Measurements from ENCODE around the gene NBDY. TPM values are rescaled to one million over a fixed set of nuclear protein-coding genes. Genes with fewer than 3 reads are reported as not detected.
A peak's percentile ranks its signal among the peaks of the same experiment; 100 is the strongest.
"Not testable (repeated sequence)": the region's sequence is repeated elsewhere in the genome, so short reads cannot be mapped to it uniquely, and the experiment has no call there.

The NBDY gene
- total RNA-seq, 2 donors from 2014 or later = 26.2 to 28.8 TPM

DNA sequence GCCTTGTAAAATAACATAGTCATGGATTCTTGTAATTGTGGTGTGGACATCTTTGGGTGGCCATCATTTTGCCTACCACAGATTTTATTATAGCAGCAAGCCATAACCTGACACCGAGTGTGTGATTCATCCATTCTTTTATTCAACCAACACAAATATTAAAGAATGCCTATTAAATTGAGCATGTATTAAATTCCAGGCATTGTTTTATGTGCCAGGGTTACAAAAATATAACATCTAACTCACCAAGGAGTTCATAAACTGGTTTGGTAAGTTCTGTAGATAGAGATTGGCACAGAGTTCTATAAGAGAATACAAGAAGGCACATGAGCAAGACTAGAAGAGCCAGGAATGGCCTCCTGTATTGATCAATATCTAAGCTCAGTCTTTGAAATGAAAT, 18.0 kb downstream of the NBDY start:
- DNase-seq (ENCODE audit: low spot score) = no peak
- H3K4me3 ChIP-seq = no peak overlapping the region
- intact Hi-C loops (cut with DNase I) = no loop called here
- H3K27ac ChIP-seq = no peak overlapping the region
- H3K9me3 ChIP-seq = no peaks in the 10 kb centered on the region
- WGBS = 38% methylated on average over 1 of the region's 1 CpG
- no peaks in the 10 kb centered on the region for H3K4me1 ChIP-seq (replicated peaks)
- H3K27me3 ChIP-seq (replicated peaks; ENCODE audit: insufficient read depth) = no peaks in the 10 kb centered on the region
- H3K36me3 ChIP-seq = no peaks in the 10 kb centered on the region
- TF ChIP-seq POLR2AphosphoS5 (IDR thresholded peaks at IDR 0.05) (peak; percentile 6), CTCF (IDR thresholded peaks at IDR 0.05) (no peak), POLR2A (IDR thresholded peaks at IDR 0.05) (no peak)

DNA sequence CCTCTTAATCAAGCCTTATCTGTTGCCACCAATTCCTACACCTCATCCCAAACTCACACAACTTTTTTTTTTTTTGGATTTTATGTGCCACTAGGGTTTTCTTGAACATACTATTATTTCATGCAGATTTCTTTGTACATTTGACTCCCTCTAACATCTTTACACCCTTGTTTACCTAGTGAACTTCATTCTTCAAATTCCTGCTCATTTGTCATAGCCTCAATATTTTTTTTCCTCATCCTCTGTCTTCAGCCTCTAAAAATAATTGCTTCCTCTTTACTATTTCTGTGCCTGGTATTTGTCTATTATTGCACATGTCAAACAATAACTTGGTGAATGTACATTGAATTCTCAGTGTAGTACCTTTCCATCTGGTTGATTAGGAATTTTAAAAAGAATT, 22.0 kb downstream of the NBDY start:
- TF ChIP-seq CTCF (IDR thresholded peaks at IDR 0.05) (no peak), POLR2A (IDR thresholded peaks at IDR 0.05) (no peak), POLR2AphosphoS5 (IDR thresholded peaks at IDR 0.05) (no peak)
- no peaks in the 10 kb centered on the region for H3K27me3 ChIP-seq (replicated peaks; ENCODE audit: insufficient read depth)
- no peaks in the 10 kb centered on the region for H3K9me3 ChIP-seq

DNA sequence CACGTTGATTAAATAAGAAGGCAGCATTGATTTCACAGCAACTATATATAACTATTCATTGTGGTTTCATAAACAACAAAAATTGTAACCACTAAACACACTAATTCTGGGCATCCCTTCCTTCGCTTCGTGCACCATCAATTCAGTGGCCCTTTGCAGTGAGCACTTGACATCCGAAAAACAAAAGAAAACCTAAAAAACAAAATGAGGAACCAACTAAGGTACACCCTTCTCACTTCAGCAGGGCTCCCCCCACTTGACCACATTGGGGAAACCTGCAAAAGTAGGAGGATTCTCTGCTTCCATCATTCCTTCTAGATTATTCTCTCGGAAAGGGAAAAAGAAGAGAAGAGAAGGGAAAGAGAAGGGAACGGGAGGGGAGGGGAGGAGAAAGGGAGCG, 28.3 kb downstream of the NBDY start:
- DNase-seq (ENCODE audit: low spot score) = no peak
- TF ChIP-seq POLR2A (IDR thresholded peaks at IDR 0.05) = no peak
- no peak for TF ChIP-seq CTCF (IDR thresholded peaks at IDR 0.05)
- TF ChIP-seq POLR2AphosphoS5 (IDR thresholded peaks at IDR 0.05) = no peak
- no peaks in the 10 kb centered on the region for H3K9me3 ChIP-seq
- H3K27me3 ChIP-seq (replicated peaks; ENCODE audit: insufficient read depth) = no peaks in the 10 kb centered on the region
- intact Hi-C loops (cut with DNase I) = no loop called here
- 88% methylated on average over 7 of the region's 7 CpGs for WGBS
- H3K4me1 ChIP-seq (replicated peaks) = no peaks in the 10 kb centered on the region
- H3K27ac ChIP-seq = no peak overlapping the region
- H3K36me3 ChIP-seq = no peaks in the 10 kb centered on the region
- H3K4me3 ChIP-seq = no peak overlapping the region

More for the DNA sequence above, 22.0 kb downstream of the NBDY start:
- intact Hi-C loops (cut with DNase I) = no loop called here
- H3K27ac ChIP-seq = no peak overlapping the region
- H3K4me3 ChIP-seq = no peak overlapping the region
- DNase-seq (ENCODE audit: low spot score) = no peak
- H3K36me3 ChIP-seq = no peaks in the 10 kb centered on the region
- no peaks in the 10 kb centered on the region for H3K4me1 ChIP-seq (replicated peaks)

DNA sequence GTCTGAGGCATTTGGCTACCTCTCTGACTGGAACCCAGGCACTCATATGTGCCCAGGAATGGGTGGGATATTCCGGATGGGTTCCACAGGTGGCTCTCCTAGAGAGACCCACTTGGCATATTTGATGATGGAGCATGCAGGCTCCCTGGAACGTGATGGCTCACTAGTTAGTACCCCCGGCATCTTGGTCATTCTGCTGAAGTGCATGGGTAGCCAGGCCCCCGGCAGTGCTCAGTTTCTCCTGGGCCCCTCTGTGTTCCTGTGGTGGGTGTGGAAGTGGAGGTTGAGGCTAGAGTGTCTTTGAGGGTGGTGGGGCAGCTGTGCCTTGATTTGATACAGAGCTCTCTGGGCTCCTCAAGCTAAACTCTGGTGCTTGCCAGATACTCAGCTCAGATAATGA, 29.4 kb downstream of the NBDY start:
- Histone ChIP-seq H3K27me3 (replicated peaks; ENCODE audit: insufficient read depth) (no peaks in the 10 kb centered on the region), H3K27ac (no peak overlapping the region), H3K4me3 (no peak overlapping the region), H3K4me1 (replicated peaks) (no peaks in the 10 kb centered on the region), H3K36me3 (no peaks in the 10 kb centered on the region), H3K9me3 (no peaks in the 10 kb centered on the region)
- no peak for DNase-seq (ENCODE audit: low spot score)
- 100% methylated on average over 3 of the region's 4 CpGs for WGBS
- TF ChIP-seq POLR2AphosphoS5 (IDR thresholded peaks at IDR 0.05) (no peak), POLR2A (IDR thresholded peaks at IDR 0.05) (no peak), CTCF (IDR thresholded peaks at IDR 0.05) (no peak)
- intact Hi-C loops (cut with DNase I) = no loop called here

- no peaks in the 10 kb centered on the region for H3K27me3 ChIP-seq (replicated peaks; ENCODE audit: insufficient read depth)
- 89% methylated on average over 5 of the region's 7 CpGs for WGBS
- H3K27ac ChIP-seq = no peak overlapping the region
- no peak overlapping the region for H3K4me3 ChIP-seq
- no peaks in the 10 kb centered on the region for H3K4me1 ChIP-seq (replicated peaks)
- no peak for DNase-seq (ENCODE audit: low spot score)
- TF ChIP-seq POLR2A (IDR thresholded peaks at IDR 0.05) (no peak), POLR2AphosphoS5 (IDR thresholded peaks at IDR 0.05) (no peak), CTCF (IDR thresholded peaks at IDR 0.05) (no peak)
- no peaks in the 10 kb centered on the region for H3K36me3 ChIP-seq
- intact Hi-C loops (cut with DNase I) = no loop called here
- no peaks in the 10 kb centered on the region for H3K9me3 ChIP-seq
These were observed 30.8 kb downstream of the NBDY start for GRCh38 chrX:56759736-56760409.

DNA sequence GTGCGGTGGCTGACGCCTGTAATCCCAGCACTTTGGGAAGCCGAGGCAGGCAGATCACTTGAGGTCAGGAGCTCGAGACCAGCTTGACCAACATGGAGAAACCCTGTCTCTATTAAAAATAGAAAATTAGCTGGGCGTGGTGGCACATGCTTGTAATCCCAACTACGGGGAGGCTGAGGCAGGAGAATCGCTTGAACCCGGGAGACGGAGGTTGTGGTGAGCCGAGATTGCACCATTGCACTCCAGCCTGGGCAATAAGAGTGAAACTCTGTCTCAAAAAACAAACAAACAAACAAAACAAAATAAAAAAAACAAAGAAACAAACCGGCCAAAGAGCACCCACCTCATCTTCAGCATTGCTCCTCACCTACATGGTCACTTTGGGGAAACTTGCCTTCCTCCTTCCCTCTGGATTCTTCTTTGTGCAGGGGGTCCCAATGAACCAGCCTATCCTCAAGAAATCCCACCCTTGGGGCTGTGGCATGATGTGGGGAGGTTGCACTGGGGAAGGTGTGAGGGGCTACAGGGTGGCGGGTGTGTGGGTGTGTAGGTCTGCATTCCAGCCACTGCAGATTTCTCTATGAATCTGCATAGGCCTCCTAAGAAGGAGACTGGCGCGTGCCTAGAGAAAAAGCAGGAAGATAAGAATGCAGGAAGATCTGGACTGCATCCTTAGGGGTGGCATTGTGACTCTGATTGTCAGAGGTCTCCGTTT, 31.5 kb downstream of the NBDY start:
- DNase-seq (ENCODE audit: low spot score); intact Hi-C loops (cut with DNase I): not testable (repeated sequence)
- 88% methylated on average over 14 of the region's 15 CpGs for WGBS

More for the DNA sequence above, 31.5 kb downstream of the NBDY start:
- H3K27ac ChIP-seq; H3K4me3 ChIP-seq; H3K4me1 ChIP-seq (replicated peaks); H3K27me3 ChIP-seq (replicated peaks; ENCODE audit: insufficient read depth); H3K9me3 ChIP-seq; H3K36me3 ChIP-seq: not testable (repeated sequence)

Data from prostate gland (tissue), 2 donors.